Measurements from ENCODE around the gene LRRC56. TPM values are rescaled to one million over a fixed set of nuclear protein-coding genes. Genes with fewer than 3 reads are reported as not detected.
A peak's percentile ranks its signal among the peaks of the same experiment; 100 is the strongest.

LRRC56 gene
- total and polyA plus RNA-seq, 2 of the 13 experiments (the other 11 are each of a cell fraction or from before 2014, with no cell fraction given): 0.11 to 0.29 TPM

DNA sequence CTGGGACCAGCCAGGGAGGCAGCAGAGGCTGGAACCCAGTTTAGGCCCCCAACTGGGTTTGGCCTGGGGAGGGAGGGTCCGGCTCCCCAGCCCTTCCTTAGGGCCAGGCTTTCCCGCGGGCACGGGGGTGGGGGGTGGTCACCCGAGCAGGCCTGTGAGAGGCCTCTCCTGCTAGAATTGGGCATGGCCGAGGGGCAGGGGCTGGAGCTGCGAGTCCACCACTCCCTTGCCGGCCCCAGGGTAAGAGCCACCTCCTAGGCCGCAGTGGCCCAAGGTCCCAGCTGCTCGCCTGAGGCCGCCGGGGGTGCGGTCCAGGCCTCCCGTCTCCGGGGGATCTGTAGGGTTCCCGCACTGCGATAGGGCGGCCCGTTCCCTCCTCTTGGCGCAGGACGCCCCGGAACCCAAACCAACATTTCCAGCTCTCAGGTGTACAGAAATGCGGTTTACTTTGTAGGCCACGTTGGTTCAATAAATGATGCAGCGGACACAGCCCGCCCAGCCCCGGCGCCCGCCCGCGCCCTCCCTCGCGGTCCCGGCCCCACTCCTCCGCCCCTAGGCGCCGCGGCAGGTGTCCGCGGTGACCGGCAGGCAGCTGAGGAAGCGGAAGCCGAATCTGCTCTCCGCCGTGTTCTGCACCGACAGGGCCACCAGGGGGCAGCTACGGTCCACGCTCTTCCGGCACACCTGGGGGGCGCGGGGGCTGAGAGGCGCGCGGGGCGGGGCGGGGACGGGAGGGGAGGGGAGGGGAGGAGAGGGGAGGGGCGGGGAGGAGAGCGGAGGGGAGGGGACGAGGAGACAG lies 17.3 kb downstream of the LRRC56 start (continued):
- TF ChIP-seq, protein P1, sequence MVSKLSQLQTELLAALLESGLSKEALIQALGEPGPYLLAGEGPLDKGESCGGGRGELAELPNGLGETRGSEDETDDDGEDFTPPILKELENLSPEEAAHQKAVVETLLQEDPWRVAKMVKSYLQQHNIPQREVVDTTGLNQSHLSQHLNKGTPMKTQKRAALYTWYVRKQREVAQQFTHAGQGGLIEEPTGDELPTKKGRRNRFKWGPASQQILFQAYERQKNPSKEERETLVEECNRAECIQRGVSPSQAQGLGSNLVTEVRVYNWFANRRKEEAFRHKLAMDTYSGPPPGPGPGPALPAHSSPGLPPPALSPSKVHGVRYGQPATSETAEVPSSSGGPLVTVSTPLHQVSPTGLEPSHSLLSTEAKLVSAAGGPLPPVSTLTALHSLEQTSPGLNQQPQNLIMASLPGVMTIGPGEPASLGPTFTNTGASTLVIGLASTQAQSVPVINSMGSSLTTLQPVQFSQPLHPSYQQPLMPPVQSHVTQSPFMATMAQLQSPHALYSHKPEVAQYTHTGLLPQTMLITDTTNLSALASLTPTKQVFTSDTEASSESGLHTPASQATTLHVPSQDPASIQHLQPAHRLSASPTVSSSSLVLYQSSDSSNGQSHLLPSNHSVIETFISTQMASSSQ (IDR thresholded peaks at IDR 0.05; ENCODE audit: low read depth): no peak
- TF ChIP-seq, protein P1 (CRISPR knock-in tag; IDR thresholded peaks at IDR 0.05; ENCODE audit: borderline replicate concordance): peak; percentile 44; the same call in 1 of the 2 replicates
- TF ChIP-seq MAZ (IDR thresholded peaks at IDR 0.05; ENCODE audit: borderline replicate concordance, low read depth, low read length): no peak
- TF ChIP-seq MAZ (CRISPR knock-in tag; IDR thresholded peaks at IDR 0.05; ENCODE audit: low read depth): peak; percentile 92
- TF ChIP-seq, protein P2, sequence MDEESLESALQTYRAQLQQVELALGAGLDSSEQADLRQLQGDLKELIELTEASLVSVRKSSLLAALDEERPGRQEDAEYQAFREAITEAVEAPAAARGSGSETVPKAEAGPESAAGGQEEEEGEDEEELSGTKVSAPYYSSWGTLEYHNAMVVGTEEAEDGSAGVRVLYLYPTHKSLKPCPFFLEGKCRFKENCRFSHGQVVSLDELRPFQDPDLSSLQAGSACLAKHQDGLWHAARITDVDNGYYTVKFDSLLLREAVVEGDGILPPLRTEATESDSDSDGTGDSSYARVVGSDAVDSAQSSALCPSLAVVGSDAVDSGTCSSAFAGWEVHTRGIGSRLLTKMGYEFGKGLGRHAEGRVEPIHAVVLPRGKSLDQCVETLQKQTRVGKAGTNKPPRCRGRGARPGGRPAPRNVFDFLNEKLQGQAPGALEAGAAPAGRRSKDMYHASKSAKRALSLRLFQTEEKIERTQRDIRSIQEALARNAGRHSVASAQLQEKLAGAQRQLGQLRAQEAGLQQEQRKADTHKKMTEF (CRISPR knock-in tag; IDR thresholded peaks at IDR 0.05): peak; percentile 23; the same call in 1 of the 2 replicates
- 0 out of 2 replicates have a peak, but pooled peaks have one; percentile 40 for TF ChIP-seq ZNF691 (CRISPR knock-in tag; IDR thresholded peaks at IDR 0.05; ENCODE audit: borderline replicate concordance, low read depth)
- TF ChIP-seq CCAR2 (optimal IDR thresholded peaks at IDR 0.05; ENCODE audit: low read depth, low read length): no peak
- no peak for TF ChIP-seq PPARG (CRISPR knock-in tag; conservative IDR thresholded peaks at IDR 0.05)
- 0 out of 2 replicates have a peak, but pooled peaks have one; percentile 33 for TF ChIP-seq ZBTB42 (CRISPR knock-in tag; IDR thresholded peaks at IDR 0.05)
- TF ChIP-seq, protein P3, sequence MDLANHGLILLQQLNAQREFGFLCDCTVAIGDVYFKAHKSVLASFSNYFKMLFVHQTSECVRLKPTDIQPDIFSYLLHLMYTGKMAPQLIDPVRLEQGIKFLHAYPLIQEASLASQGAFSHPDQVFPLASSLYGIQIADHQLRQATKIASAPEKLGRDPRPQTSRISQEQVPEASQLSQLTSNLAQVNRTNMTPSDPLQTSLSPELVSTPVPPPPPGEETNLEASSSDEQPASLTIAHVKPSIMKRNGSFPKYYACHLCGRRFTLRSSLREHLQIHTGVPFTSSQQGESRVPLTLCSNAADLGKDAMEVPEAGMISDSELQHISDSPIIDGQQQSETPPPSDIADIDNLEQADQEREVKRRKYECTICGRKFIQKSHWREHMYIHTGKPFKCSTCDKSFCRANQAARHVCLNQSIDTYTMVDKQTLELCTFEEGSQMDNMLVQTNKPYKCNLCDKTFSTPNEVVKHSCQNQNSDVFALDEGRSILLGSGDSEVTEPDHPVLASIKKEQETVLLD (CRISPR knock-in tag; IDR thresholded peaks at IDR 0.05; ENCODE audit: low read depth): peak; percentile 58; the same call in 1 of the 2 replicates
- no peak for TF ChIP-seq ZNF160 (CRISPR knock-in tag; IDR thresholded peaks at IDR 0.05)
- TF ChIP-seq STAG1 (CRISPR knock-in tag; IDR thresholded peaks at IDR 0.05): peak; percentile 80
- peak; percentile 76; the same call in 1 of the 2 replicates for TF ChIP-seq HBP1 (CRISPR knock-in tag; IDR thresholded peaks at IDR 0.05; ENCODE audit: low read depth)
- TF ChIP-seq HNRNPUL1 (IDR thresholded peaks at IDR 0.05; ENCODE audit: low read depth, low read length): no peak
- TF ChIP-seq ZNF468 (CRISPR knock-in tag; IDR thresholded peaks at IDR 0.05): no peak
- peak; percentile 69; the same call in 1 of the 2 replicates for TF ChIP-seq KDM2A (CRISPR knock-in tag; IDR thresholded peaks at IDR 0.05; ENCODE audit: borderline replicate concordance, low read depth)
- 0 out of 2 replicates have a peak, but pooled peaks have one; percentile 11 for TF ChIP-seq MTA1 (CRISPR knock-in tag; IDR thresholded peaks at IDR 0.05; ENCODE audit: borderline replicate concordance)
- TF ChIP-seq ZSCAN25 (CRISPR knock-in tag; IDR thresholded peaks at IDR 0.05): peak; percentile 81
- TF ChIP-seq CBFB (CRISPR knock-in tag; IDR thresholded peaks at IDR 0.05): 0 out of 2 replicates have a peak, but pooled peaks have one; percentile 47
